NCI-H1930 (cell line): Measurements from ENCODE around the gene ZNF385C.
"Not testable (repeated sequence)": the region's sequence is repeated elsewhere in the genome, so short reads cannot be mapped to it uniquely, and the experiment has no call there.

Experiments
- DNase-seq, 2 experiments: peaks; one replicate each; lab custom pipeline; 2025; lab: John Stamatoyannopoulos, UW

ZNF385C gene

GRCh38 chr17:42097691-42098631, at the start of gene ZNF385C:
ZNF385C (minus strand) TSS chr17:42098473; CDS start chr17:42063056, 35,417 bp downstream.
- DNase-seq: no peak

- DNase-seq: no peak
Measured at GRCh38 chr17:42146911-42147607, 48.8 kb upstream of the ZNF385C start.

GRCh38 chr17:42143138-42143537, 44.9 kb upstream of the ZNF385C start:
- not testable (repeated sequence) for DNase-seq

- DNase-seq: no peak
Measured at GRCh38 chr17:42142371-42142896, 44.2 kb upstream of the ZNF385C start.

- DNase-seq: no peak
Measured at GRCh38 chr17:42141382-42141781, 43.1 kb upstream of the ZNF385C start.

GRCh38 chr17:42140690-42141089, 42.4 kb upstream of the ZNF385C start:
- not testable (repeated sequence) for DNase-seq

- no peak for DNase-seq
Measured at GRCh38 chr17:42138749-42139492, 40.6 kb upstream of the ZNF385C start.

- DNase-seq: no peak
Measured at GRCh38 chr17:42136654-42137051, 38.4 kb upstream of the ZNF385C start.

- DNase-seq: no peak
Measured at GRCh38 chr17:42135664-42136653, 37.7 kb upstream of the ZNF385C start.

- no peak for DNase-seq
Measured at GRCh38 chr17:42135151-42135550, 36.9 kb upstream of the ZNF385C start.

- DNase-seq: no peak
Measured at GRCh38 chr17:42133461-42134041, 35.3 kb upstream of the ZNF385C start.

- DNase-seq: no peak
Measured at GRCh38 chr17:42132941-42133340, 34.7 kb upstream of the ZNF385C start.

GRCh38 chr17:42131981-42132432, 33.7 kb upstream of the ZNF385C start:
- DNase-seq: no peak

GRCh38 chr17:42131232-42131631, 33.0 kb upstream of the ZNF385C start:
- DNase-seq: no peak

GRCh38 chr17:42130310-42130936, 32.1 kb upstream of the ZNF385C start:
- DNase-seq: no peak

GRCh38 chr17:42129109-42129837, 31.0 kb upstream of the ZNF385C start:
- DNase-seq: no peak

GRCh38 chr17:42127414-42127813, 29.1 kb upstream of the ZNF385C start:
- DNase-seq: no peak

GRCh38 chr17:42126836-42127235, 28.6 kb upstream of the ZNF385C start:
- no peak for DNase-seq

- no peak for DNase-seq
Measured at GRCh38 chr17:42125565-42125964, 27.3 kb upstream of the ZNF385C start.
